HTR-8/SVneo (cell line): Measurements from ENCODE around the gene C11orf68.

Experiments used
- DNase-seq: peaks from one replicate; pipeline ENCODE4 v3.0.0; 2011; ENCODE audit warnings: low spot score, mixed read lengths; ENCODE audit not compliant: insufficient read length
- FAIRE-seq: peaks from 2 replicates; lab custom pipeline; 2011; peaks lifted over from hg19 to GRCh38; lab: Jason Lieb, UNC

The C11orf68 gene

GRCh38 chr11:65917077-65917433 is 1.8 kb downstream of the C11orf68 start:
- DNase-seq = no peak
- FAIRE-seq = no peak

GRCh38 chr11:65916391-65916790 is 2.5 kb downstream of the C11orf68 start:
- DNase-seq (no peak), FAIRE-seq (no peak)

- peak; percentile 100 for FAIRE-seq
- peak; percentile 99 for DNase-seq
Measured at GRCh38 chr11:65915821-65916251, 3.0 kb downstream of the C11orf68 start.

- no peak for DNase-seq
- no peak for FAIRE-seq
Measured at GRCh38 chr11:65915101-65915820, 3.6 kb downstream of the C11orf68 start.

GRCh38 chr11:65912845-65913244 is 6.0 kb downstream of the C11orf68 start:
- no peak for DNase-seq
- FAIRE-seq = no peak

- DNase-seq = peak; percentile 96
- peak; percentile 65 for FAIRE-seq
Measured at GRCh38 chr11:65911682-65912568, 6.9 kb downstream of the C11orf68 start.

GRCh38 chr11:65907878-65908277 is 11.0 kb downstream of the C11orf68 start:
- FAIRE-seq (no peak), DNase-seq (no peak)

GRCh38 chr11:65906602-65907001 is 12.3 kb downstream of the C11orf68 start:
- DNase-seq = no peak
- no peak for FAIRE-seq

GRCh38 chr11:65903715-65904114 is 15.1 kb downstream of the C11orf68 start:
- no peak for DNase-seq
- no peak for FAIRE-seq

GRCh38 chr11:65903068-65903481 is 15.8 kb downstream of the C11orf68 start:
- DNase-seq (peak; percentile 90), FAIRE-seq (peak; percentile 86)

GRCh38 chr11:65900899-65901180 is 18.0 kb downstream of the C11orf68 start:
- DNase-seq (no peak), FAIRE-seq (no peak)

GRCh38 chr11:65900125-65900898 is 18.6 kb downstream of the C11orf68 start, which contains the start of gene FOSL1:
Gene FOSL1 (minus strand): TSS chr11:65900388. CDS start chr11:65900339, 49 bp downstream.
- DNase-seq (peak; percentile 95), FAIRE-seq (peak; percentile 87)

- DNase-seq = peak; percentile 84
- no peak for FAIRE-seq
Measured at GRCh38 chr11:65899356-65900124, 19.3 kb downstream of the C11orf68 start.

GRCh38 chr11:65898656-65899355 is 20.1 kb downstream of the C11orf68 start:
- DNase-seq (no peak), FAIRE-seq (no peak)

- FAIRE-seq (peak; percentile 81), DNase-seq (no peak)
Measured at GRCh38 chr11:65897020-65897471, 21.8 kb downstream of the C11orf68 start.

- DNase-seq (no peak), FAIRE-seq (no peak)
Measured at GRCh38 chr11:65896034-65896999, 22.5 kb downstream of the C11orf68 start.

GRCh38 chr11:65895482-65895981 is 23.3 kb downstream of the C11orf68 start:
- DNase-seq = no peak
- no peak for FAIRE-seq

GRCh38 chr11:65894034-65894591 is 24.7 kb downstream of the C11orf68 start:
- FAIRE-seq = no peak

More at GRCh38 chr11:65894034-65894591, 24.7 kb downstream of the C11orf68 start:
- no peak for DNase-seq
